OCI-LY7 (cell line): ENCODE results near the gene FANCB. TPM values are rescaled to one million over a fixed set of nuclear protein-coding genes. Genes with fewer than 3 reads are reported as not detected.

Source experiments
- BruUV-seq: library from RNA; stranded (reverse); fragments of 400-500 nt; replicated peaks from 2 replicates; lab custom pipeline; 2021; lab: Mats Ljungman, UMichigan
- CTCF ChIA-PET: fragments of 300-600 bp; sonication (Branson Sonifier 250); formaldehyde crosslinking; loops from one replicate; lab custom pipeline; 2022; ENCODE audit warnings: antibody characterized with exemption; ENCODE audit not compliant: unreplicated experiment; lab: Charles Lee
- POLR2A ChIA-PET: fragments of 300-600 bp; sonication (Branson Sonifier 250); formaldehyde crosslinking; loops from one replicate; lab custom pipeline; 2022; ENCODE audit warnings: antibody characterized with exemption; lab: Charles Lee
- DNase-seq: peaks from one replicate; pipeline ENCODE4 v3.0.0-alpha.2; 2015; ENCODE audit warnings: low spot score
- H2AFZ ChIP-seq: fragments of 200-600 bp; sonication (generic), shearing (Covaris generic); 2 replicates; pipeline ENCODE4 v1.6.1; 2014; ENCODE audit warnings: mild to moderate bottlenecking, antibody characterized with exemption, low read length, moderate library complexity
- H3K27ac ChIP-seq: fragments of 200-600 bp; sonication (generic); 2 replicates; pipeline ENCODE4 v1.5.1; 2014; ENCODE audit warnings: mixed run types, low read depth, mild to moderate bottlenecking, moderate library complexity, low read length, inconsistent platforms; ENCODE audit not compliant: poor library complexity, severe bottlenecking
- H3K36me3 ChIP-seq: fragments of 200-600 bp; sonication (generic); 2 replicates; pipeline ENCODE4 v1.6.1; 2014; ENCODE audit warnings: mild to moderate bottlenecking, antibody characterized with exemption, low read length, moderate library complexity, mixed read lengths; ENCODE audit not compliant: insufficient read depth
- H3K4me1 ChIP-seq: fragments of 200-600 bp; sonication (generic); 2 replicates; pipeline ENCODE4 v1.5.1; 2014; ENCODE audit warnings: mild to moderate bottlenecking, low read length; ENCODE audit not compliant: insufficient read depth, poor library complexity, severe bottlenecking
- H3K4me2 ChIP-seq: fragments of 200-600 bp; sonication (generic); 2 replicates; pipeline ENCODE4 v1.6.1; 2014; ENCODE audit warnings: mild to moderate bottlenecking, low read length
- H3K4me3 ChIP-seq: fragments of 200-600 bp; sonication (generic); 2 replicates; pipeline ENCODE4 v1.5.1; 2014; ENCODE audit warnings: mild to moderate bottlenecking, low read depth, low read length; ENCODE audit not compliant: poor library complexity, severe bottlenecking
- H3K79me2 ChIP-seq: fragments of 200-600 bp; sonication (generic); 2 replicates; pipeline ENCODE4 v1.6.1; 2016; ENCODE audit warnings: low read depth, mild to moderate bottlenecking, low read length, moderate library complexity, mixed read lengths; ENCODE audit not compliant: insufficient read depth
- H3K9me2 ChIP-seq: fragments of 200-600 bp; sonication (generic); 2 replicates; pipeline ENCODE4 v1.6.1; 2016; ENCODE audit warnings: mild to moderate bottlenecking, low read length, mixed read lengths; ENCODE audit not compliant: insufficient read depth
- H3K9me3 ChIP-seq: fragments of 200-600 bp; sonication (generic); 2 replicates; pipeline ENCODE4 v1.6.1; 2014; ENCODE audit warnings: mild to moderate bottlenecking, mixed run types, low read length, mixed read lengths
- H4K20me1 ChIP-seq: fragments of 200-600 bp; sonication (generic); 2 replicates; pipeline ENCODE4 v1.6.1; 2014; ENCODE audit warnings: mild to moderate bottlenecking, antibody characterized with exemption, low read length, moderate library complexity, mixed read lengths; ENCODE audit not compliant: insufficient read depth
- EZH2phosphoT487 ChIP-seq: fragments of 200-600 bp; sonication (generic); IDR thresholded peaks from 2 replicates; pipeline ENCODE4 v1.6.1; 2018; ENCODE audit warnings: low read depth, borderline replicate concordance, mild to moderate bottlenecking, mixed run types, antibody characterized with exemption, low read length, moderate library complexity, mixed read lengths
- intact Hi-C: fragments of 100-400 bp; cut with micrococcal nuclease; formaldehyde crosslinking; loops from one replicate; pipeline ENCODE4 v1.10.0; 2022; ENCODE audit not compliant: unreplicated experiment
- total RNA-seq, 2 experiments: library from RNA; depleted of rRNA in 1 of 2; stranded (reverse); fragments of >200 nt in 1 of 2; shearing (Covaris generic) in 1 of 2; gene quantifications; 2 replicates each; pipeline ENCODE4 v1.2.3, GENCODE V29; 2014 to 2022
- TF ChIP-seq, protein P1 (sequence below): fragments of 200-600 bp; sonication (generic); conservative IDR thresholded peaks from 2 replicates; pipeline ENCODE4 v1.5.1; 2014; ENCODE audit warnings: mild to moderate bottlenecking, antibody characterized with exemption, low read length, moderate library complexity, mixed read lengths

The FANCB gene
- total RNA-seq, 2 experiments from 2014 or later, result 15.2 to 23.7 TPM

DNA sequence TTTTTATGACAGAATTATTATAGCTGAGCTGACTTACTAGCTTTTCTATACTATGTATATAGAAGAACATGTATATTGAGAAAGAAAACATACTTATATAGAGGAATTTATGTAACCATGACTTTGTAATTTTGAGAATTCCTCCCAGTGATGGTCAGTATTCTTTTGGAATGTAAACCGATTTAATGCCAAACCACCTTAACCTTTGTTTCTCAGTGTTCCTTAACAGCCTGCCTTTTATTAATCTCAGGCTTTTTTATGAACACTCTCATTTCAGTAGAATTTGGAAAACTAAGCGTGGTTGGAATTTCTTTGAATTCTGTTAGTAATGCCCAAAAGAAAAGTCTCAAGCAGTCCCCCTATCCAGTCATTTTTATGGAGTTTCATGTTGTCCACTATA is 47.3 kb upstream of the FANCB start:
- DNase-seq, result no peak
- Histone ChIP-seq H3K4me2 (no peak overlapping the region), H3K9me2 (no peaks in the 10 kb centered on the region), H3K27ac (no peak overlapping the region), H4K20me1 (no peaks in the 10 kb centered on the region), H3K9me3 (no peaks in the 10 kb centered on the region), H3K4me1 (peaks cover 5% of the 10 kb centered on the region), H3K36me3 (no peaks in the 10 kb centered on the region; the same call in 1 of the 2 replicates), H3K4me3 (no peak overlapping the region), H3K79me2 (no peaks in the 10 kb centered on the region), H2AFZ (no peak overlapping the region)
- intact Hi-C loops, result no loop called here
- BruUV-seq, result no TSS peak
- POLR2A ChIA-PET, result interaction anchor here (0.6 to 1.0 kb wide), 2 partner anchors 9 to 1473 kb away, joined by 3 to 4 read pairs; no protein-coding TSS in a partner anchor
- CTCF ChIA-PET, result no interaction called here
- no peak for TF ChIP-seq EZH2phosphoT487
- TF ChIP-seq, protein P1, sequence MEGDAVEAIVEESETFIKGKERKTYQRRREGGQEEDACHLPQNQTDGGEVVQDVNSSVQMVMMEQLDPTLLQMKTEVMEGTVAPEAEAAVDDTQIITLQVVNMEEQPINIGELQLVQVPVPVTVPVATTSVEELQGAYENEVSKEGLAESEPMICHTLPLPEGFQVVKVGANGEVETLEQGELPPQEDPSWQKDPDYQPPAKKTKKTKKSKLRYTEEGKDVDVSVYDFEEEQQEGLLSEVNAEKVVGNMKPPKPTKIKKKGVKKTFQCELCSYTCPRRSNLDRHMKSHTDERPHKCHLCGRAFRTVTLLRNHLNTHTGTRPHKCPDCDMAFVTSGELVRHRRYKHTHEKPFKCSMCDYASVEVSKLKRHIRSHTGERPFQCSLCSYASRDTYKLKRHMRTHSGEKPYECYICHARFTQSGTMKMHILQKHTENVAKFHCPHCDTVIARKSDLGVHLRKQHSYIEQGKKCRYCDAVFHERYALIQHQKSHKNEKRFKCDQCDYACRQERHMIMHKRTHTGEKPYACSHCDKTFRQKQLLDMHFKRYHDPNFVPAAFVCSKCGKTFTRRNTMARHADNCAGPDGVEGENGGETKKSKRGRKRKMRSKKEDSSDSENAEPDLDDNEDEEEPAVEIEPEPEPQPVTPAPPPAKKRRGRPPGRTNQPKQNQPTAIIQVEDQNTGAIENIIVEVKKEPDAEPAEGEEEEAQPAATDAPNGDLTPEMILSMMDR, result no peak

- ChIA-PET POLR2A (interaction anchor here (1.0 kb wide), 1 partner anchor 8 kb away, joined by 4 read pairs; no protein-coding TSS in a partner anchor), CTCF (no interaction called here)
- no peak overlapping the region for H2AFZ ChIP-seq
- H3K4me1 ChIP-seq, result no peaks in the 10 kb centered on the region
- no peaks in the 10 kb centered on the region for H4K20me1 ChIP-seq
- no peaks in the 10 kb centered on the region; the same call in 1 of the 2 replicates for H3K36me3 ChIP-seq
- DNase-seq, result no peak
- H3K9me2 ChIP-seq, result no peaks in the 10 kb centered on the region
- TF ChIP-seq, protein P1, result no peak
- no peak for TF ChIP-seq EZH2phosphoT487
- no peak overlapping the region for H3K4me2 ChIP-seq
- BruUV-seq, result no TSS peak
- intact Hi-C loops, result loop anchor here (10.0 kb wide), 1 partner anchor 75 kb away; no protein-coding TSS in a partner anchor
- no peak overlapping the region for H3K27ac ChIP-seq
- H3K79me2 ChIP-seq, result no peaks in the 10 kb centered on the region
- H3K4me3 ChIP-seq, result no peak overlapping the region
- no peaks in the 10 kb centered on the region for H3K9me3 ChIP-seq
These were observed 46.5 kb upstream of the FANCB start for GRCh38 chrX:14919407-14919806.

GRCh38 chrX:14916017-14916674 is 43.3 kb upstream of the FANCB start:
- H2AFZ ChIP-seq, result no peak overlapping the region
- H3K4me1 ChIP-seq, result no peaks in the 10 kb centered on the region
- no peaks in the 10 kb centered on the region for H3K9me2 ChIP-seq
- H3K9me3 ChIP-seq, result no peaks in the 10 kb centered on the region
- CTCF ChIA-PET, result no interaction called here
- H3K4me3 ChIP-seq, result no peak overlapping the region
- no peaks in the 10 kb centered on the region for H3K79me2 ChIP-seq
- H4K20me1 ChIP-seq, result no peaks in the 10 kb centered on the region
- no peak overlapping the region for H3K4me2 ChIP-seq
- no peak for DNase-seq
- POLR2A ChIA-PET, result no interaction called here
- intact Hi-C loops, result loop anchor here (10.0 kb wide), 1 partner anchor 71 kb away; no protein-coding TSS in a partner anchor
- no TSS peak for BruUV-seq
- H3K27ac ChIP-seq, result no peak overlapping the region
- H3K36me3 ChIP-seq, result peaks cover 7% of the 10 kb centered on the region; the same call in 1 of the 2 replicates
- no peak for TF ChIP-seq EZH2phosphoT487
- TF ChIP-seq, protein P1, result no peak
